GM12892 (cell line): ENCODE data around the gene PIGC.

ENCODE experiments used
- POLR2A ChIP-seq: IDR thresholded peaks from 2 replicates; pipeline ENCODE4 v1.6.1; 2011; ENCODE audit warnings: low read depth, low read length, control low read depth
- POLR2AphosphoS5 ChIP-seq: IDR thresholded peaks from 2 replicates; pipeline ENCODE4 v1.6.1; 2011; ENCODE audit warnings: low read depth, low read length, control low read depth

DNA sequence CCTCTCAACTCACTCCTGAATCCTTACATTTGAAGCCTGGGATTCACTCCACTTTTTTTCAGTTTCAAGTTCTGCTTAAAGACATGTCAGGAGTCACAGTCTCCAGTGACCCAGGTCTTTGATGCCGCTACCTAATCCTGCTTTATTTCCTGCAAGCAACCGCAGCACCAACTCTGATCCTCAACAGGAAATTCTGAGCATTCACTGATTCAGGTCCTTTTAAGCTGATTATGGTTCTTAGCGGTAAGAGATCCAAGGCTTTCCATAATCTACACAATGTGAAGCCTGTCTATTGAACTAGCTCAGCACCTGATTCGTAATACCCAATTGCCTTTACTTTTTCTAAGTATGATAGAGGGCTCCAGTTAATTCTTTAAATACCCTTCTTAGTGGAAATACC lies 43.7 kb upstream of the PIGC start:
- no peak for TF ChIP-seq POLR2AphosphoS5
- TF ChIP-seq POLR2A = no peak
